Measurements from ENCODE around the gene MYOM3. TPM values are rescaled to one million over a fixed set of nuclear protein-coding genes. Genes with fewer than 3 reads are reported as not detected.

Gene MYOM3
- total RNA-seq, 2 donors from 2014 or later = 3.3 to 28.5 TPM

GRCh38 chr1:24067978-24068377, 44.0 kb downstream of the MYOM3 start:
- 83% methylated on average over 12 of the region's 12 CpGs for WGBS
- TF ChIP-seq POLR2AphosphoS5 (IDR thresholded peaks at IDR 0.05) (no peak), CTCF (IDR thresholded peaks at IDR 0.05) (no peak), POLR2A (IDR thresholded peaks at IDR 0.05) (no peak)

GRCh38 chr1:24065304-24065703, 46.6 kb downstream of the MYOM3 start:
- Histone ChIP-seq H3K9me3 (no peaks in the 10 kb centered on the region), H3K4me1 (replicated peaks) (no peaks in the 10 kb centered on the region), H3K36me3 (no peaks in the 10 kb centered on the region), H3K27me3 (replicated peaks; ENCODE audit: insufficient read depth) (no peaks in the 10 kb centered on the region), H3K27ac (no peak overlapping the region), H3K4me3 (no peak overlapping the region)
- DNase-seq (ENCODE audit: low spot score) = no peak
- intact Hi-C loops (cut with DNase I) = no loop called here
- WGBS = 79% methylated on average over 7 of the region's 7 CpGs
- no peak for TF ChIP-seq POLR2A (IDR thresholded peaks at IDR 0.05)
- no peak for TF ChIP-seq CTCF (IDR thresholded peaks at IDR 0.05)
- TF ChIP-seq POLR2AphosphoS5 (IDR thresholded peaks at IDR 0.05) = no peak

More at GRCh38 chr1:24067978-24068377, 44.0 kb downstream of the MYOM3 start:
- H3K27ac ChIP-seq = no peak overlapping the region
- H3K27me3 ChIP-seq (replicated peaks; ENCODE audit: insufficient read depth) = no peaks in the 10 kb centered on the region
- intact Hi-C loops (cut with DNase I) = no loop called here
- DNase-seq (ENCODE audit: low spot score) = no peak
- no peaks in the 10 kb centered on the region for H3K36me3 ChIP-seq
- H3K4me3 ChIP-seq = no peak overlapping the region
- no peaks in the 10 kb centered on the region for H3K9me3 ChIP-seq
- H3K4me1 ChIP-seq (replicated peaks) = no peaks in the 10 kb centered on the region

GRCh38 chr1:24062221-24062620, 49.7 kb downstream of the MYOM3 start:
- H3K27me3 ChIP-seq (replicated peaks; ENCODE audit: insufficient read depth) = no peaks in the 10 kb centered on the region
- intact Hi-C loops (cut with DNase I) = no loop called here
- H3K4me3 ChIP-seq = no peak overlapping the region
- DNase-seq (ENCODE audit: low spot score) = no peak
- H3K4me1 ChIP-seq (replicated peaks) = no peaks in the 10 kb centered on the region
- H3K9me3 ChIP-seq = no peaks in the 10 kb centered on the region
- H3K36me3 ChIP-seq = no peaks in the 10 kb centered on the region
- 89% methylated on average over 2 of the region's 2 CpGs for WGBS
- TF ChIP-seq POLR2A (IDR thresholded peaks at IDR 0.05) = no peak
- no peak for TF ChIP-seq POLR2AphosphoS5 (IDR thresholded peaks at IDR 0.05)
- no peak for TF ChIP-seq CTCF (IDR thresholded peaks at IDR 0.05)
- no peak overlapping the region for H3K27ac ChIP-seq

- Histone ChIP-seq H3K36me3 (no peaks in the 10 kb centered on the region), H3K27me3 (replicated peaks; ENCODE audit: insufficient read depth) (no peaks in the 10 kb centered on the region), H3K9me3 (no peaks in the 10 kb centered on the region), H3K27ac (no peak overlapping the region), H3K4me3 (no peak overlapping the region), H3K4me1 (replicated peaks) (no peaks in the 10 kb centered on the region)
- no peak for TF ChIP-seq POLR2A (IDR thresholded peaks at IDR 0.05)
- TF ChIP-seq CTCF (IDR thresholded peaks at IDR 0.05) = no peak
- TF ChIP-seq POLR2AphosphoS5 (IDR thresholded peaks at IDR 0.05) = no peak
- intact Hi-C loops (cut with DNase I) = no loop called here
- no peak for DNase-seq (ENCODE audit: low spot score)
- 91% methylated on average over 13 of the region's 13 CpGs for WGBS
These were observed 51.5 kb downstream of the MYOM3 start for GRCh38 chr1:24060482-24060881.

- WGBS = 86% methylated on average over 14 of the region's 14 CpGs
- no peaks in the 10 kb centered on the region for H3K4me1 ChIP-seq (replicated peaks)
- H3K9me3 ChIP-seq = no peaks in the 10 kb centered on the region
- H3K27ac ChIP-seq = no peak overlapping the region
- no peak for DNase-seq (ENCODE audit: low spot score)
- TF ChIP-seq POLR2AphosphoS5 (IDR thresholded peaks at IDR 0.05) (no peak), POLR2A (IDR thresholded peaks at IDR 0.05) (no peak), CTCF (IDR thresholded peaks at IDR 0.05) (no peak)
- H3K36me3 ChIP-seq = no peaks in the 10 kb centered on the region
- intact Hi-C loops (cut with DNase I) = no loop called here
- no peaks in the 10 kb centered on the region for H3K27me3 ChIP-seq (replicated peaks; ENCODE audit: insufficient read depth)
- H3K4me3 ChIP-seq = no peak overlapping the region
These were observed 53.1 kb downstream of the MYOM3 start for GRCh38 chr1:24058671-24059455.

Data from prostate gland (tissue), 2 donors.